ES-I3 (cell line): ENCODE results near the gene PRKCH.

Source experiments
- H3K36me3 ChIP-seq: 2 replicates; pipeline ENCODE4 v1.6.1; 2013; ENCODE audit warnings: mild to moderate bottlenecking, low read length, control low read depth, moderate library complexity; ENCODE audit not compliant: insufficient read depth
- H3K4me1 ChIP-seq: 2 replicates; pipeline ENCODE4 v1.6.1; 2013; ENCODE audit warnings: mild to moderate bottlenecking, control low read depth, low read length; ENCODE audit not compliant: insufficient read depth
- H3K9ac ChIP-seq: 2 replicates; pipeline ENCODE4 v1.6.1; 2013; ENCODE audit warnings: low read depth, mild to moderate bottlenecking, low read length, moderate library complexity
- H3K9me3 ChIP-seq: 2 replicates; pipeline ENCODE4 v1.6.1; 2013; ENCODE audit warnings: mild to moderate bottlenecking, low read length, moderate library complexity; ENCODE audit not compliant: control insufficient read depth, insufficient read depth

PRKCH gene

GRCh38 chr14:61505815-61506809 lies 184.7 kb downstream of the PRKCH start:
- Histone ChIP-seq H3K9me3 (no peaks in the 10 kb centered on the region), H3K36me3 (no peaks in the 10 kb centered on the region), H3K4me1 (peaks cover 55% of the 10 kb centered on the region), H3K9ac (no peak overlapping the region)

DNA sequence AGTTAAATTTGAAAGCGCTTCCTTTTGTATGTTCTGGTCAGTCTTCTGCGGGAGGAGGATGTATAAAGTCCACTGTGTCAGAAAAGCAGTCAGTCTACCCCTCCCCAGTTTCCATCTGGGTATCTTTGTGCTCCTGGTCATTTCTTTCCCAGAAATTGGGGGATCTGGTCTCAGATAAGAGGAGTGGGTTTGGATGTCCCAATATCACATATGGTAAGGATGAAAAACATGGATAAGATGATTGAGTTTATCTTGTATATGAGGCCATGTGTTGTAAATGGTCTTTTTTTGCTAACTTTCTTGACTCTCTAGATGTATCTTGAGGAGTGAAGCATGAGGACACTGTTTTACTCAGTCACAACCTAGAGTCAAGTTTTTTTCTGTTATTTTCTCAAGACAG lies 187.1 kb downstream of the PRKCH start:
- Histone ChIP-seq H3K9ac (no peak overlapping the region), H3K4me1 (peaks cover 35% of the 10 kb centered on the region), H3K36me3 (no peaks in the 10 kb centered on the region), H3K9me3 (no peaks in the 10 kb centered on the region)

DNA sequence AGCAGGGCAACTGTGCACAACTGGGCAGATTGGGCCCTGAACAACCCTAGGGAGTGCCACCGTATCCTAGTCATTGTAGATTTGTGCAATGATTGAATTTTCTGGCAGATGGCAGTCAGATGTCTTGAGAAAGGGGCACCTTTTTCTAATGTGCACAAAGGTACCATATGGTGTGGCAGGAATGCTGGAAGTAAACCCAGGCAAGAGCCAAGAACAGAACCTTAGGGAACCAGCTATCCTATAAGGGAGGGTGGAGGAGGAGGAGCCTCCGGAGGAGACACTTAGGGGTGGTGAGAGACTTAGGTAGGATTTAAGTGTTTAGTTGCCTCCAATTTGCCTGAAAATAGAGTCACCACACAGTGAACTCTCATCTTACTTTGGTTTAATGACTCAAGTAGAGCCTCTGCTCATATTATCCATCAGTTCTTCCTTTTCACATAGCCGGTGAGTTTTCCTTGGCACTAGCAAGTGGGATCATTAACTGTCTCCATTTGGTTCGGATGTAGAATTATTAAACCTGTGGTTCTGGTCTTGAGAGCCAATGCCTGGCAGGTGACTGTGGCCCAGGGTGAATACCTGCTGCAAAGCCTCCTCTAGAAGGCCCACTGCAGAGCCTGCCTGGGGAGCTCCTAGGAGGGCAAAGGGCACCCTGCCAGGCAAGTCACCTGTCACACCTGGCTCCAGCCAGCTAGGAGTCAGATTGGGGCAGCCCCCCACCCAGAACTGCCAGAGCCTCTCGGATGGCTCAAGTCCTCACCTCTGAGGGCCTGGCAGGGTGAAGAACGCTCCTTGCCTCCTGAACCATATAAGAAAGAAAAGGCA lies 189.6 kb downstream of the PRKCH start:
- H3K9me3 ChIP-seq = no peaks in the 10 kb centered on the region
- no peaks in the 10 kb centered on the region for H3K36me3 ChIP-seq
- H3K9ac ChIP-seq = no peak overlapping the region
- peaks cover 24% of the 10 kb centered on the region for H3K4me1 ChIP-seq

- no peaks in the 10 kb centered on the region for H3K36me3 ChIP-seq
- no peaks in the 10 kb centered on the region for H3K9me3 ChIP-seq
- H3K4me1 ChIP-seq = peaks cover 19% of the 10 kb centered on the region
- H3K9ac ChIP-seq = no peak overlapping the region
Observed at GRCh38 chr14:61511558-61511948, 190.2 kb downstream of the PRKCH start.

DNA sequence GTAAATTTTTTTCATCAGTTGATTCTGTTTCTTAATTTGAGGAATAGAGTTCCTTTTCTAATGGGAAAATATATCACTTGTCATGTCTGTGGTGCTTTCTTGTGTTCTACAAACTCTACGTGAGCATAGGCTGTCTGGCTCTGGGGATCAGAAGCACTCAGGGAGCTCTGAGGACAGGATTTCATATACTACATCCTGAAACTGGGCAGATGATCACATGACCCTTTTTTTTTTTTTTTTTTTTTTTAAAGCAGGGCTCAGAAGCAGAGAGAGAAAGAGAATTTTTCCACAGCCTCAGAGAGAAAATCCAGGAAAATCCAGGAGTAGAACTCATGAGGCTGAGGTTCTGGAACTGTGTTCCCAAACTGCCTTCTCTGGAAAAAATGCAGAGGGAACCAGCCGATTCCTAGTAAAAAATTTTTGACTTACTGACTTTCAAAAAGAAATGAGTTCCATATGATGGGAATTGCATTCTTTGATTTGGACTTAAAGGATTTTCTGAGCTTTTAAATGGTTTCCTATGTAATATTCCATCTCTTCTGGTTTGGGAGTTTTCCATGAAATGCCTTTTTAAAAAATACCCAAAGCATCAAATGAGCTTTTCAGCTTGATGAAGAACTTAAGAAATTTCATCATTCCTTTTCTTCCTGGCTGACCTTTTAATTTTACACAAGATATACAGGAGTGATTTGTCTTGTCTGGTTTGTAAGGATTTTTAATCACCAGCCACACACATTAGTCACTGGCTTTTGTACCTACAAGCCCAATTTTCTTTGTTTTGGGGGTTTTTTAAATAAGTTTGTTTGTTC lies 190.9 kb downstream of the PRKCH start:
- Histone ChIP-seq H3K36me3 (no peaks in the 10 kb centered on the region), H3K9ac (no peak overlapping the region), H3K9me3 (no peaks in the 10 kb centered on the region), H3K4me1 (peaks cover 19% of the 10 kb centered on the region)

GRCh38 chr14:61513986-61514830 lies 192.8 kb downstream of the PRKCH start:
- no peaks in the 10 kb centered on the region for H3K36me3 ChIP-seq

GRCh38 chr14:61514927-61515326 lies 193.5 kb downstream of the PRKCH start:
- Histone ChIP-seq H3K36me3 (no peaks in the 10 kb centered on the region), H3K9me3 (no peaks in the 10 kb centered on the region), H3K9ac (no peak overlapping the region), H3K4me1 (peaks cover 17% of the 10 kb centered on the region)

More at GRCh38 chr14:61513986-61514830, 192.8 kb downstream of the PRKCH start:
- Histone ChIP-seq H3K9me3 (no peaks in the 10 kb centered on the region), H3K9ac (no peak overlapping the region), H3K4me1 (peaks cover 17% of the 10 kb centered on the region)

DNA sequence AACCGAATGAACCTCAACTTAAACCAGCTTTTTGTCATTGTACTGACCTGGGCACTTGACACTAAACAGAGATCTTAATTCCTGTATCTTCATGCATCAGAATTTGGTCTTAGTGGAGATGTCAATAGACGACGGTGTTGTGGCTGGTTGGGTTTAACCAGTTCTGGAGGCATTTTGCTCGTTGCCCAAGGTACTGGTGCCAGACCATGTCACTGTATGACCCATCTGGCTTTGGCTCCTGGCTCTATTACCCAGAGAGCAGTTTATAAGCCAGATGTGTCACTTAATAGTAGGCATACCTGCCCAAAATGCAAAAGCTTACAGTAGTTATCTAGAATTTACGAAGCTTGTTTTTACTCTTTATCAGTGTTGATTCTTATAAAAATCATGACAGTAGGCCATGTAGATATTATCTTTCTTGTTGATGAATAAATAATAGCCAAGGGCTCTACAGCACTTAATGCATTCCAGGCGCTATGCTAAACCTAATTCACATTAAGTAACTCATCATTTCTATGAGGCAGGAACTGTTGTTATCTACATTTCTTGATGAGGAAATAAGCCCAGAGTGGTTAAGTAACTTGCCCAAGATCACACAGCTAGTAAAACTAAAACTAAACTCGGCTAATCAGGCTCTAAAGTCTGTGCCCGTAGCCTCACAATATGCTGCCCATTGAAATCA lies 194.2 kb downstream of the PRKCH start:
- no peak overlapping the region for H3K9ac ChIP-seq
- no peaks in the 10 kb centered on the region for H3K9me3 ChIP-seq
- peaks cover 10% of the 10 kb centered on the region; the same call in 1 of the 2 replicates for H3K4me1 ChIP-seq
- H3K36me3 ChIP-seq = no peaks in the 10 kb centered on the region

GRCh38 chr14:61516118-61516743 lies 194.9 kb downstream of the PRKCH start:
- Histone ChIP-seq H3K4me1 (peaks cover 8% of the 10 kb centered on the region; the same call in 1 of the 2 replicates), H3K9me3 (no peaks in the 10 kb centered on the region), H3K9ac (no peak overlapping the region), H3K36me3 (no peaks in the 10 kb centered on the region)

GRCh38 chr14:61516964-61517653 lies 195.7 kb downstream of the PRKCH start:
- no peak overlapping the region for H3K9ac ChIP-seq
- no peaks in the 10 kb centered on the region for H3K36me3 ChIP-seq
- peaks cover 8% of the 10 kb centered on the region; the same call in 1 of the 2 replicates for H3K4me1 ChIP-seq
- H3K9me3 ChIP-seq = no peaks in the 10 kb centered on the region

DNA sequence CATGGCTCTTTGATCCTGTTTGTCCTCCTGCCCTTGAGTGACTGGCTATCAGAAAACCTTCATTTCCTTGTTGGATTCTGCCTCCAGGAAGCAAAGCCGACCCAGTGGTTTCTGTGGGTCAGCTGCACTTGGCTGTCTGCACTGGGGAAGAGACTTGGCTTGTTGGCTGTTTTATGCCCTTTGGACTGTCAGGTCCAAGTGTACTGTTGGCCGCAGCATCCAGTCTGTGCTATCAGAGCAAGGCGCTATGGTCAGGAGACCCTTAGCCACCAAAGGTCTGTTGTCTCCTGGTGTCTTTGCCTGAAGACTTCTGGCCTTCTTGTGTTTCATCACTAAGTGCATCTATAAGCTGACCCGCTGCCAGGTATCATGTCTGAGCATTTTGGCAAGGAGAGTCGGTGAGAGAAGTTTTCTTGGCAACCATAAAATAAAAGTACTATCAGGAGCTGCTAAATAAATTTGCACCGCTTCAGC lies 196.6 kb downstream of the PRKCH start:
- H3K36me3 ChIP-seq = no peaks in the 10 kb centered on the region
- peaks cover 8% of the 10 kb centered on the region; the same call in 1 of the 2 replicates for H3K4me1 ChIP-seq
- H3K9ac ChIP-seq = no peak overlapping the region
- no peaks in the 10 kb centered on the region for H3K9me3 ChIP-seq

DNA sequence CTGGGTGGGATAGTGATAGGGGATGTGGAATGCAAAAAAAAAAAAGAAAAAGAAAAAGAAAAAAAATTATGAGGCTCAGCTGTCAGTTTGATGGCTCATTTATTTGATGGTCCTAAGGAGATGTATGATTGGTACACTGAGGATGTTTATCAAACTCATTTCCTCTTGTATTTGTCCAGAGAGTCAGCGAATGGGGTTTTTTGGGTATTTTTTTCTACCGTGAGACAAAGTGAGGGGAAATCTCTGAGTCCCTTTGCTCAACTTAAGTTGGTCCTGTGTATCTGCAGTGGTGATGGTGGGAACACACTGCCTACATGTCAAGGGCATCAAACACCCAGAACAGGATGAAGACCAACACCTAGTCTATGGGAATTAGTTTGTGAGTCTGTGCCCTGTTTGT lies 197.0 kb downstream of the PRKCH start:
- Histone ChIP-seq H3K9ac (no peak overlapping the region), H3K9me3 (no peaks in the 10 kb centered on the region), H3K4me1 (peaks cover 8% of the 10 kb centered on the region; the same call in 1 of the 2 replicates), H3K36me3 (no peaks in the 10 kb centered on the region)
